HepG2 (cell line): ENCODE measurements around the gene AGMO. TPM values are rescaled to one million over a fixed set of nuclear protein-coding genes. Genes with fewer than 3 reads are reported as not detected.

Experiments
- ATAC-seq: fragments of 200-7000 bp; cut with Tn5 transposase; 3 replicates; pipeline ENCODE4 v1.9.1; 2020; ENCODE audit warnings: mild to moderate bottlenecking, moderate library complexity
- BruUV-seq: library from RNA; stranded (reverse); fragments of 400-500 nt; replicated peaks from 2 replicates; lab custom pipeline; 2021; lab: Mats Ljungman, UMichigan
- CTCF ChIA-PET: fragments of 300-600 bp; formaldehyde crosslinking; extraction: SDS; loops from one replicate; lab custom pipeline; 2021; ENCODE audit warnings: low total read pairs, inconsistent platforms, low intra/inter-chr PET ratio; lab: Yijun Ruan, JAX
- POLR2A ChIA-PET: fragments of 350-600 bp; sonication (Branson Sonifier 250); formaldehyde crosslinking; loops from one replicate; lab custom pipeline; 2020; ENCODE audit warnings: antibody characterized with exemption, inconsistent platforms; lab: Yijun Ruan, JAX
- DNase-seq: peaks from one replicate; pipeline ENCODE4 v3.0.0-alpha.2; 2015; ENCODE audit warnings: low spot score
- FAIRE-seq: peaks from 3 replicates; lab custom pipeline; 2011; peaks lifted over from hg19 to GRCh38; lab: Jason Lieb, UNC
- H2AFZ ChIP-seq: one replicate; pipeline ENCODE4 v1.6.1; 2011; ENCODE audit warnings: low read length, inconsistent platforms
- H3K27ac ChIP-seq: fragments of 300-600 bp; 3 replicates; pipeline ENCODE4 v1.8.0; 2011; ENCODE audit warnings: mixed run types, mild to moderate bottlenecking, mixed read lengths, low read length, inconsistent platforms; ENCODE audit not compliant: insufficient read depth; ENCODE audit errors: extremely low read length
- H3K27me3 ChIP-seq, 2 experiments: fragments of 200-600 bp in 1 of 2; 2 replicates in 1 of 2; 3 replicates in 1 of 2; pipeline versions ENCODE4 v1.6.0 to v1.8.0; 2011; ENCODE audit warnings: low read length in 2 of 2, mild to moderate bottlenecking in 2 of 2, moderate library complexity in 2 of 2, inconsistent platforms in 1 of 2; ENCODE audit not compliant: insufficient read depth in 2 of 2, control insufficient read depth in 1 of 2
- H3K36me3 ChIP-seq, 2 experiments: fragments of 200-600 bp in 1 of 2; replicated peaks in 1 of 2; 2 replicates in 1 of 2; 3 replicates in 1 of 2; pipeline versions ENCODE4 v1.5.1 to v1.8.0; 2011; ENCODE audit warnings: low read length in 2 of 2, inconsistent platforms in 1 of 2; ENCODE audit not compliant: insufficient read depth in 2 of 2, control insufficient read depth in 1 of 2
- H3K4me1 ChIP-seq: 2 replicates; pipeline ENCODE4 v1.5.1; 2012; ENCODE audit warnings: low read length, inconsistent platforms; ENCODE audit not compliant: insufficient read depth
- H3K4me2 ChIP-seq: 2 replicates; pipeline ENCODE4 v1.6.0; 2011; ENCODE audit warnings: low read depth, low read length, inconsistent platforms
- H3K4me3 ChIP-seq, 3 experiments: fragments of 200-600 bp in 1 of 3; sonication (generic), shearing (Covaris generic) in 1 of 3; replicated peaks in 1 of 3; 2 replicates each; pipeline ENCODE4 v1.5.1; 2011 to 2016; ENCODE audit warnings: low read length in 3 of 3, inconsistent platforms in 2 of 3, low read depth in 2 of 3, mild to moderate bottlenecking in 2 of 3, control low read depth in 1 of 3, mixed read lengths in 1 of 3; ENCODE audit not compliant: insufficient read depth in 1 of 3
- H3K79me2 ChIP-seq: one replicate; pipeline ENCODE4 v1.6.1; 2011; ENCODE audit warnings: low read length, inconsistent platforms; ENCODE audit not compliant: insufficient read depth
- H3K9ac ChIP-seq: 2 replicates; pipeline ENCODE4 v1.6.0; 2011; ENCODE audit warnings: mild to moderate bottlenecking, low read depth, low read length, inconsistent platforms; ENCODE audit not compliant: insufficient read depth
- H3K9me3 ChIP-seq: 2 replicates; pipeline ENCODE4 v1.5.1; 2012; ENCODE audit warnings: mild to moderate bottlenecking, low read length
- H4K20me1 ChIP-seq: 2 replicates; pipeline ENCODE4 v1.6.0; 2011; ENCODE audit warnings: inconsistent platforms, mild to moderate bottlenecking, low read length, moderate library complexity; ENCODE audit not compliant: insufficient read depth
- ATM ChIP-seq: fragments of 450-650 bp; IDR thresholded peaks from 2 replicates; pipeline ENCODE4 v1.7.1; 2017; ENCODE audit warnings: mild to moderate bottlenecking, borderline replicate concordance
- EHMT2 ChIP-seq: fragments of 200-600 bp; sonication (generic); IDR thresholded peaks from 2 replicates; pipeline ENCODE4 v1.7.0; 2017; ENCODE audit warnings: antibody characterized with exemption, low read depth, low read length, borderline replicate concordance
- FIP1L1 ChIP-seq: fragments of 200-400 bp; formaldehyde crosslinking; IDR thresholded peaks from 2 replicates; pipeline ENCODE4 v1.6.1; 2018; ENCODE audit warnings: low read depth, mild to moderate bottlenecking, low read length, moderate library complexity, borderline replicate concordance; ENCODE audit not compliant: insufficient read depth
- HNRNPL ChIP-seq: fragments of 200-400 bp; formaldehyde crosslinking; IDR thresholded peaks from 2 replicates; pipeline ENCODE4 v1.6.1; 2017; ENCODE audit warnings: mild to moderate bottlenecking, low read depth, low read length
- JARID2 ChIP-seq: sonication (generic); formaldehyde crosslinking; IDR thresholded peaks from 2 replicates; pipeline ENCODE4 v1.8.1; 2023; ENCODE audit warnings: missing genetic modification reagents, inconsistent platforms; ENCODE audit not compliant: insufficient replicate concordance
- MLX ChIP-seq: IDR thresholded peaks from 2 replicates; pipeline ENCODE4 v1.6.1; 2016
- MXI1 ChIP-seq: IDR thresholded peaks from 3 replicates; pipeline ENCODE4 v1.6.1; 2012; ENCODE audit warnings: low read depth, low read length, inconsistent platforms, borderline replicate concordance
- NFATC3 ChIP-seq: sonication (generic); formaldehyde crosslinking; IDR thresholded peaks from 2 replicates; pipeline ENCODE4 v1.5.1; 2020; ENCODE audit warnings: mild to moderate bottlenecking, missing genetic modification reagents
- NR2F2 ChIP-seq: IDR thresholded peaks from 2 replicates; pipeline ENCODE4 v1.6.1; 2012; ENCODE audit warnings: low read depth, inconsistent platforms, borderline replicate concordance
- PRDM10 ChIP-seq: sonication (generic); formaldehyde crosslinking; IDR thresholded peaks from 2 replicates; pipeline ENCODE4 v1.4.0; 2020; ENCODE audit warnings: low read depth, missing genetic modification reagents
- RBFOX2 ChIP-seq: fragments of 200-400 bp; formaldehyde crosslinking; IDR thresholded peaks from 2 replicates; pipeline ENCODE4 v1.6.1; 2017; ENCODE audit warnings: low read depth, mild to moderate bottlenecking, low read length
- REPIN1 ChIP-seq: sonication (generic); formaldehyde crosslinking; IDR thresholded peaks from 2 replicates; pipeline ENCODE4 v1.8.0; 2022; ENCODE audit warnings: missing genetic modification reagents, low read depth, mild to moderate bottlenecking, borderline replicate concordance
- TBX3 ChIP-seq: fragments of 450-650 bp; IDR thresholded peaks from 2 replicates; pipeline ENCODE4 v1.6.1; 2017; ENCODE audit warnings: antibody characterized with exemption, mild to moderate bottlenecking, inconsistent platforms, borderline replicate concordance
- ZNF124 ChIP-seq: sonication (generic); formaldehyde crosslinking; IDR thresholded peaks from 2 replicates; pipeline ENCODE4 v1.4.0; 2020; ENCODE audit warnings: missing genetic modification reagents
- ZNF331 ChIP-seq: sonication (generic); formaldehyde crosslinking; IDR thresholded peaks from 2 replicates; pipeline ENCODE4 v1.4.0; 2020; ENCODE audit warnings: missing genetic modification reagents
- ZNF354B ChIP-seq: sonication (generic); formaldehyde crosslinking; IDR thresholded peaks from 2 replicates; pipeline ENCODE4 v1.8.0; 2022; ENCODE audit warnings: mild to moderate bottlenecking, missing genetic modification reagents
- ZNF557 ChIP-seq: sonication (generic); formaldehyde crosslinking; IDR thresholded peaks from 2 replicates; pipeline ENCODE4 v1.4.0; 2020; ENCODE audit warnings: missing genetic modification reagents
- ZNF670 ChIP-seq: sonication (generic); formaldehyde crosslinking; IDR thresholded peaks from 2 replicates; pipeline ENCODE4 v1.8.0; 2022; ENCODE audit warnings: mild to moderate bottlenecking, missing genetic modification reagents, borderline replicate concordance
- WGBS: methylation state at CpG from one replicate; pipeline ENCODE4 v1.1.6; 2017; ENCODE audit warnings: low lambda C conversion rate; 5-methylcytosine and 5-hydroxymethylcytosine counted together
- in situ Hi-C: cut with HindIII; loops from 2 replicates; pipeline ENCODE4 v1.10.0; 2017; ENCODE audit warnings: low pct_unique_long_range_greater_than_20kb; ENCODE audit not compliant: extremely low pct_ligation_motif_present
- intact Hi-C: fragments of 100-400 bp; cut with micrococcal nuclease; formaldehyde crosslinking; loops from one replicate; pipeline ENCODE4 v1.10.0; 2022; ENCODE audit not compliant: unreplicated experiment
- polyA plus RNA-seq, 8 experiments: library from polyadenylated mRNA; depleted of rRNA in 3 of 8; stranded (reverse) in 7 of 8; unstranded in 1 of 8; fragments of >200 nt; fragmentation: Illumina TruSeq in 4 of 8; extraction: Trizol in 4 of 8; gene quantifications; 2 replicates each; pipeline versions ENCODE4 v1.2.1 to v1.2.3, GENCODE V29; 2011 to 2016; ENCODE audit warnings: low read depth in 4 of 8, missing spikeins in 1 of 8, mixed read lengths in 1 of 8; ENCODE audit not compliant: insufficient read depth in 1 of 8
- total RNA-seq, 5 experiments: library from RNA; depleted of rRNA; stranded (reverse); fragments of >200 nt; fragmentation: Illumina TruSeq; extraction: Trizol; gene quantifications; 2 replicates each; pipeline ENCODE4 v1.2.3, GENCODE V29; 2016; ENCODE audit warnings: low read depth in 1 of 5
- TF ChIP-seq, protein P1 (sequence below), 2 experiments: sonication (generic) in 1 of 2; formaldehyde crosslinking in 1 of 2; IDR thresholded peaks; 2 replicates each; pipeline versions ENCODE4 v1.4.0 to v1.6.1; 2018 to 2020; ENCODE audit warnings: missing genetic modification reagents in 2 of 2, borderline replicate concordance in 1 of 2, low read depth in 1 of 2, mild to moderate bottlenecking in 1 of 2, missing biosample characterization in 1 of 2

AGMO gene
- total and polyA plus RNA-seq, 2 of the 13 experiments (the other 11 are each of a cell fraction or from before 2014, with no cell fraction given), result 0.22 to 0.50 TPM

DNA sequence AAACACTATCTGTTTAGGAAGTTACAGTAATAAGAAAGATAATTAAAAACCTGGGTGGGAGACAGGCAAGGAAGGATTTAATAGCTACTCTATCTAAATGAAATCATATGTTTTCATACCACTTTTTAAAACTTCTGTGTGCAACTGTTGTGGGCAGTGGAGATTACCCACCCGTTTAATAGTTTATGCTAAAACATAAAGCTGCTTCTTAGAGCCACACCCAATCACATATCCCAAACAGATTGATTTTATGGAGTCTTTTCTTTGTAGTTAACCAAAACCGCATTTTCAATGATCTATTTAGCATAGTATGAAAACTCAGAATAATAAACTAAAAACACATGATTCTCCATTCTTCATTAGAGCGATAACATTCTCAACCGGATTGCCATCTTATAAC lies 304.1 kb downstream of the AGMO start (continued):
- TF ChIP-seq MXI1 (no peak), ZNF124 (CRISPR knock-in tag) (no peak), PRDM10 (CRISPR knock-in tag) (no peak)
- TF ChIP-seq, all 625 proteins: peak for 0

DNA sequence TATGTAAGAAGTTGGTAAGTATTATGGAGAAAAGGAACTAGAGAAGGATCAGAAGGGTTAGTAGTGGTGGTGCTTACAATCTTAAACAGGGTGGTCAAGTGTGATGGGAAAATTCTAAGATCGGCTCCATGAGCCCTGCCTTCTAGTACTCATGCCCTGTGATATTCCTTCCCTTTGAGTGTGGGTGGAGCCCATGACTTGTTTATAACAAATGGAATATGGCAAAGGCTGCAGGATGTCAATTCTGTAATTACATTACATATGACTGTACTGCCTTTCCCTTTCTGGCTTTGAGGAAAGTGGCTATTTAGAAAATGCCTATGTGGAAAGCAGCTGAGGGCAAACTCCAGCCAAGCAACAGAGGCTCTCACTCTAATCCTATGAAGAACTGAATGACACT lies 309.6 kb downstream of the AGMO start:
- no peak overlapping the region for H3K4me3 ChIP-seq
- POLR2A ChIA-PET, result no interaction called here
- no peaks in the 10 kb centered on the region for H3K27me3 ChIP-seq
- H2AFZ ChIP-seq, result no peak overlapping the region
- BruUV-seq, result no TSS peak
- H3K36me3 ChIP-seq, result no peaks in the 10 kb centered on the region
- DNase-seq, result no peak
- H3K9ac ChIP-seq, result no peak overlapping the region
- CTCF ChIA-PET, result no interaction called here
- H3K4me1 ChIP-seq, result no peaks in the 10 kb centered on the region
- H3K79me2 ChIP-seq, result no peaks in the 10 kb centered on the region
- no peaks in the 10 kb centered on the region for H4K20me1 ChIP-seq
- H3K4me2 ChIP-seq, result no peak overlapping the region
- H3K27ac ChIP-seq, result no peak overlapping the region
- in situ Hi-C loops (no loop called here), intact Hi-C loops (no loop called here)
- no peak for ATAC-seq
- FAIRE-seq, result no peak
- 65% methylated on average over 1 of the region's 1 CpG for WGBS
- H3K9me3 ChIP-seq, result peaks cover 86% of the 10 kb centered on the region
- TF ChIP-seq, protein P1, sequence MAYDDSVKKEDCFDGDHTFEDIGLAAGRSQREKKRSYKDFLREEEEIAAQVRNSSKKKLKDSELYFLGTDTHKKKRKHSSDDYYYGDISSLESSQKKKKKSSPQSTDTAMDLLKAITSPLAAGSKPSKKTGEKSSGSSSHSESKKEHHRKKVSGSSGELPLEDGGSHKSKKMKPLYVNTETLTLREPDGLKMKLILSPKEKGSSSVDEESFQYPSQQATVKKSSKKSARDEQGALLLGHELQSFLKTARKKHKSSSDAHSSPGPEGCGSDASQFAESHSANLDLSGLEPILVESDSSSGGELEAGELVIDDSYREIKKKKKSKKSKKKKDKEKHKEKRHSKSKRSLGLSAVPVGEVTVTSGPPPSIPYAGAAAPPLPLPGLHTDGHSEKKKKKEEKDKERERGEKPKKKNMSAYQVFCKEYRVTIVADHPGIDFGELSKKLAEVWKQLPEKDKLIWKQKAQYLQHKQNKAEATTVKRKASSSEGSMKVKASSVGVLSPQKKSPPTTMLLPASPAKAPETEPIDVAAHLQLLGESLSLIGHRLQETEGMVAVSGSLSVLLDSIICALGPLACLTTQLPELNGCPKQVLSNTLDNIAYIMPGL (CRISPR knock-in tag; IDR thresholded peaks at IDR 0.05; ENCODE audit: borderline replicate concordance in 1 of 2, low read depth in 1 of 2), result no peak
- no peak for TF ChIP-seq ZNF670
- no peak for TF ChIP-seq FIP1L1
- TF ChIP-seq JARID2, result no peak
- no peak for TF ChIP-seq ZNF354B
- no peak for TF ChIP-seq RBFOX2
- TF ChIP-seq NFATC3 (CRISPR knock-in tag), result no peak
- TF ChIP-seq HNRNPL, result no peak
- TF ChIP-seq MLX (CRISPR knock-in tag), result no peak
- TF ChIP-seq EHMT2, result no peak
- TF ChIP-seq NR2F2, result no peak
- no peak for TF ChIP-seq REPIN1 (CRISPR knock-in tag)
- TF ChIP-seq TBX3, result no peak
- TF ChIP-seq ZNF331 (CRISPR knock-in tag), result no peak
- TF ChIP-seq ZNF557 (CRISPR knock-in tag), result no peak
- TF ChIP-seq ATM, result no peak
